C1 segment of cervical spinal cord (tissue), 14 donors: ENCODE results near the gene ARID1B.
A peak's percentile ranks its signal among the peaks of the same experiment; 100 is the strongest.

ENCODE experiments used
- DNase-seq, 14 donors: peaks; one replicate each; lab custom pipeline; 2025; lab: John Stamatoyannopoulos, UW

The ARID1B gene

DNA sequence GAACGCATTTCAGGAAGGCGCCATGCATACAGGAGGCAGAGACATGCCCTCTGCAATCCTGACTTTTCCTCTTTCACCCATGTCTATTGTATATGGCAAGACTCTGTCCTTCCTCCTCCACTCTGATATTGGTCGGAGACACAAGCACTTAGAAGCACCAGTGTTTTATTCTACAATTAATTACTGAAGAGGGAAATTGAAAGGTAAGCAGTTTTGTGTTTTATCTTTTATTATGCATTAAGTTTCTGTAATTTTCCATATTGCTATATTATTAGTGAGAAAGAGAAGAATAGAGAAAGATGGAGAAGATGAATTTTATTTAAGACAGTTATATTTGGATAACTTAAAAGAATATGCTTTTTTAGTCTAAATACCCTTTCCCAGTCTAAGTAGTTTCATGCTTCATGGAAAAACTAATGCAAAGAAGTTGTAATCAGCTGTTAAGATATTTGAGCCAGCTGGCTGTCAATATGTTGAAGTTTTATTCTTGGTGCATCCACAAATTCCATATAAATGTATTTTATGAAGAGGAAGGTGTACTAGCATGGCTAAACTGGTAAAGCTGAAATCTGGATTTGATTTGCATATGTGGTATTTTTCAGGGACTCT is 13.6 kb downstream of the ARID1B start:
- DNase-seq: no peak

DNA sequence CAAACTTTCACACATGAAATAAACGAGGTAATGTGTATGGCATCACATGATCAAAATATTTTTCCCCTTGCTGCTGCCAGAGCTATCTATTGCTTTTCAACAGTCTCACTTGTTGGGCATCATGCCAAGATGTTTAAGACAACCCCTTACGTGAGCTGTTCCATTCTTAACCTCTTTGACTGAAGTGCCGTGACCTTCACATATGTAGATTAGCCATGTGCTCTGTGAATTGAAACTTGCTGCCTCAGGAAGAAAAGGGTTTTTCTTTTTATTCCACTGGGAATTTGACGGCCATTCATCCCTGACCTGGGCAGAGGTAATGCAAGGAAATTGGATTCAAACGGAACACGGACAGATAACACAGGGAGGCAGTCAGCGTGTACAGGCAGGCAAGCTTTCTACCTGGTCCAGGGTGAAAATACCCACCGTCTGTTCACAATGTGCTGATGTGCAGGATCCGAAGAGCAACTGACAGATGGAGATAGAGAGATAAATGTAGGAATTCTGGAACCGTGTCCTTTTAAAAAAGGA is 14.2 kb downstream of the ARID1B start:
- DNase-seq: peak in 1 of 14 donors; percentile 92

DNA sequence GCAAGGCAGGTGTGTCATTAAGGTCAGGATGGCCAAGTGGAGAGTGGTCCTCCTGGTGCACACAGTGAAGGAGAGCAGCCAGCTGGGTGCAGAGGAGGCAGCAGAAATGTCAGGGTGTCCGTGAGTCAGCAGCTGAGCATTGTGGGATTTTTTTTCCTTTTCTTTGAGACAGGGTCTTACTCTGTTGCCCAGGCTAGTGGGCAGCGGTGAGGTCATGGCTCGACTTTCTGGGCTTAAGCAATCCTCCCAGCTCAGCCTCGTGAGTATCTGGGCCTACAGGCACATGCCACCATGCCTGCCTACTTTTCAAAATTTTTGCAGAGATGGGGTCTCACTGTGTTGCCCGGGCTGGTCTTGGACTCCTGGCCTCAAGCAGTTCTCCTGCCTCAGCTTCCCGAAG is 16.0 kb downstream of the ARID1B start:
- DNase-seq: no peak

- no peak for DNase-seq
Observed at GRCh38 chr6:156794546-156795354, 17.6 kb downstream of the ARID1B start.

DNA sequence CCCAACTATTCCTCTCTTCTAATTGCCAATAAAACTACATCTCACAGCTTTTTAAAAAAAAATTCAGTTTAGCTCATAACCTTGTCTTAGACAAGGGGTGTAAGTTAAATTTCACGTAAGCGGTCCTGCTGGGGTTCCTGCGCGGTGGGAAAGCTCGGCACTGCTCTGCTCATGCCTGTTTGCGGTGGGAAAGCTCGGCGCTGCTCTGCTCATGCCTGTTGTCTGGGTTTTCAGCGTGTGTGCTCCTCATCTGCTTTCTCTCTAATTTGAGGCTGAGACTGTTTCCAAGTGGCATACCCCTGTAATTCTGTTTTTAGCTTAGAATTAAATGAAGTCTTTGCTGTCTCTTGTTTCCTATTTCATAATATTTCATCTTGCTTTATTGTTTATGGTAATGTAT is 18.6 kb downstream of the ARID1B start:
- DNase-seq: peak in 1 of 14 donors; percentile 41

GRCh38 chr6:156796627-156797026 is 19.4 kb downstream of the ARID1B start:
- no peak for DNase-seq

DNA sequence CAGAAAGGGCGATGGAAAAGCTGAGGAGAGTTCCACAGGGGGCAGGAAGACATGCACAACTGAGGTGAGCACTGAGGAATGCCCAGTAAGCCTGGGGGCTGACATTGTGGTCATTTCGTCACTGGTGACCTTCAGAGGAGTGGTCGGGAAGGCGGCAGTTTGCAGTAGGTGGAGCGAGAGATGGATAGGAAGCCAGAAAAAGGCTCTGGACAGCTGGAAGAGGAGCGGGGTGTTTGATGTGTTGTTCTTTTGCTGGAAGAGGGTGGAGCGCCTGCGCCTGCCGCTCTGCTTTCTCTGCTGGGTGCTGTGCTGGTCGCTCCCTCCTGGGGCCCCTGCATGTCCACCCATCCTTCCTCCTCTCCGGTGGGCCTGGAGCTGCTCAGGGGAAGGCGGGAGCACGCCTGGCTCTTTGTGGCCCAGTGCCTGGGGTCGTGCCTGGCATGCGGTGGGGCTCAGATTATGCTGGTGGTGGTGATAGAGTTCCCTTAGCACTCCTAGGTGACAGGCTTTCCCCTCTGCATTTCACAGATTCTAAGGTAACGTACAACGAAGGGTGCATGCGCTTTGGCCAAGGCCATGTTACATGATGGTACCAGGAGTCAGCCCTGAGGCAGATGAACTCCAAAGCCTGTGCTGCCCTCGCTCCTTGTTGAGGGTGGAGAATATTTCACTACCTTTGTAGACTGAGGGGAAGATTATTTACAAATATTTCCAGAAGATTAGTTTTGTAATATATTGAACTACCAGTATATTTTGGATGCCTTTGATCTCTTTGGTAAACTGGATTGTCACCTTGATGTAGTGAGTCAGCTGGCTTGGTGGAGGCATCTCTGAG is 20.9 kb downstream of the ARID1B start:
- DNase-seq: no peak

DNA sequence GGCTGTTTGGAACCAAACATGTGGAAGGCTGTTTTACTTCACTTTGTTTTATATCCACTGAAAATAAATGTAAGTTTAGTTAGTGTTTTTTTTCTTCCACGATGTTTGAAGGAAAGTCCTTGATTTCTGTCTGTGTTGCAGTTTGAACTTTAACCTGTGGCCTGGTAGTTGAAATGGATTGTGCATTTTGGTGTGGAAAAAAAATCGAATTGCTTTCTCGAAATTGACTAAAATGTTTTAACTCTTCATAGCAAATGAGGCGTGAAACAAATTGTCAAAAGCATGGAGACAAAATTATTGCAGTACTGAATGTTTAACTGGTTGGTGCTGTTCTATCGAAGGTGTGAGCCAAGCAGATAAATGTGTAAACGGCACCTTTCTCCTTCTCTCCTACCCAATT is 24.5 kb downstream of the ARID1B start:
- DNase-seq: no peak

GRCh38 chr6:156803353-156803752 is 26.2 kb downstream of the ARID1B start:
- no peak for DNase-seq

DNA sequence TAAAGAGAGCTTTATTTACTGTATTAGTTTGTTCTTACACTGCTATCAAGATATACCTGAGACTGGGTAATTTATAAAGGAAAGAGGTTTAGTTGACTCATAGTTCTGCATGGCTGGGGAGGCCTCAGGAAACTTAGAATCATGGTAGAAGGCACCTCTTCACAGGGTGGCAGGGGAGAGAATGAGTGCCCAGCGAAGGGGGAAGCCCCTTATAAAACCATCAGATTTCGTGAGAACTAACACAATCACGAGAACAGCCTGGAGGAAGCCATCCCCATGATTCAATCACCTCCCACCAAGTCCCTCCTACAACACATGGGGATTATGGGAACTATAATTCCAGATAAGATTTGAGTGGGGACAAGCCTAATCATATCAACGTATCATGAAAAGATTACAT is 27.2 kb downstream of the ARID1B start:
- DNase-seq: no peak

GRCh38 chr6:156806155-156806554 is 29.0 kb downstream of the ARID1B start:
- no peak for DNase-seq

DNA sequence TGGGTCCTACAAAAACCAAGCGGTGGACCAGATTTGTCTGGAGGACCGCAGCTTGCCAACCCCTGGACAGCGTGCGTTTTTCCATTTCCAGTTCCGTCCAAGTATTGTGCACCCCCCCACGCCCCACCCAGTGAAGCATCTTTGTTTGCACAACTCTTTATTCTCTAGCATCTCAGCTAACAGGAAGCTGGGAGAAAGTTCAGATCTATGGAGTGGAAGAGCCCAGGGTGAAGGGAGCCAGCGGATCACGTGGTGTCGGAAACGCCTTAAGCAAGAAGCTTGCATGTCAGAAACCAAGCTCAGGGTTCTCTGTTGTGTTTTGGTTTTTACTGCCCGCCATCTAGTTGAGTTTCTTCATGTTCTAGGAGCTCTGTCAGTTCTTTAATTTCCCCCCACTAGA is 29.9 kb downstream of the ARID1B start:
- DNase-seq: no peak

- no peak for DNase-seq
Observed at GRCh38 chr6:156807795-156808194, 30.6 kb downstream of the ARID1B start.

- peak in 10 of 14 donors; percentile 16 to 36 (median 27) for DNase-seq
Observed at GRCh38 chr6:156808287-156808686, 31.1 kb downstream of the ARID1B start.

- peak in 3 of 14 donors; percentile 16 to 29 (median 16) for DNase-seq
Observed at GRCh38 chr6:156809034-156809433, 31.9 kb downstream of the ARID1B start.

GRCh38 chr6:156809446-156810178 is 32.4 kb downstream of the ARID1B start:
- DNase-seq: no peak

DNA sequence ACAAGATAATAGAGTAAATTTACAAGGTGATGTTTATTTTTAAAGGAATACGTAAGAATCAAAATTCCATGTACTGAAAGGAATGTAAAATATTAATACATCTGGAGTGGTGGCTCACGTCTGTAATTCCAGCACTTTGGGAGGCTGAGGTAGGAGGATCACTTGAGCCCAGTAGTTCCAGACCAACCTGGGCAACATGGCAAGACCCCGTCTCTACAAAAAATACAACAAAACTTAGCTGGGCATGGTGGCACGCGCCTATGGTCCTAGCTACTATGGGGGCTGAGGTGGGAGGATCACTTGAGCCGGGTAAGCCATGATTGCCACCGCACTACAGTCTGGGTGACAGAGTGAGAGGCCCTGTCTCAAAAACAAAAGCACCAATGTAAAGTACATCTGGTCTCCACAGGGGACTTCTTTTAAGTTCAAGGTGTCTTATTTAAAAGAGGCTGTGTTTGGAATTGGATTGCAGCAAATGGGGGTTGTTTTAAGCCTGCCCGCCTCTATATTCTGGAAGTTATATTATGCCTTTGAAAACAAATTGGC is 36.9 kb downstream of the ARID1B start:
- no peak for DNase-seq

DNA sequence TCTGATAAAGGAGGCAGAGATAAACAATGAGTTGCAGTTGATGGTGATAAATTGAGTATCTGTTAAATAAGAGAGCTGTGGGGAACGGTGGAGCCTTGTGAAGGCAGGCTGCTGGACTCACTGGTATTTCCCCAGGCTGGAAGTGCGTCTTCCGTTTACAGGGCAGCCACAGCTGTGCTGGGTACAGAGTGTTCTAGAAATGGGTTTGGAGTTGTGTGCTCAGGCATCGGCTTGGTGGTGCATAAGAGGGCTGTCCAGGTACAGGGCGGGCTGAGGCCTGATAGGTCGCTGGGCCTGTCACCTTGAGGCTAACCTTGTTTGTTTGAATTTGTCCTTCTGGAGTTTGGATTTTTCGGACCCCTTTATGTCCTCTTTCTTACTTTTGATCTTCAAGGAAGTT is 39.3 kb downstream of the ARID1B start:
- peak in 1 of 14 donors; percentile 27 for DNase-seq

DNA sequence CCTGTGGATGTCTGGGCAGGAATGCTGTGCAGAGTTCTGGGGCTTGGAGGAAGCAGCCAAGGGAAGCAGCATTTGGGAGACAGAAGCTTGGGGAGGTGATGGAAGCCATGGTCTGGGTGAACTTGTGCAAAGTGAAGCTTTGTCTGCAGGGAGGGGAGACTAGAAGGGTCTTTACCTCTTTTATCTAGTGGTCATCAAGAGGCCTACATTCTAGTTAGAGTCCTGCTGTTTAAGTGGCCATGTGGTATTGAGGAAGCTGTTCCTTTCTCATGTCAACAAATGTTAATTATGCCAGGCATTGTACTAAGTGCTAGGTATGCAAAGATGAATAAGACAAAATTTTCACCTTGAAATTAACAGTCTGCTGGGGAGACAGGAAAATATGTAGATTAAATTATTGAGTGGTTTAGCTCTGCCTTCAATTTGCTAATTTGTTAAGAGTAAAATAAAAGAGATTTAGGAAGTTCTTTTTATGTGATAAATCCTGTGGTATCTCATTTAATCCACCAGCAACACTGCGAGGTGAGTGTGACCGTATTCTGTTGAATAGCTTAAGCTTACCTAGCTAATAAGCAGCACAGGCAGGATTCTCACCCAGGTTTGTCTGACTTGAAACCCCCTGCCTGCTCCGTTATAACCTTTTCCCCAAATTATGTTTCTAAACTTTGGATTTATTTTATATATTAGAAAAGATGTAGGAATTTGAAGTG is 43.1 kb downstream of the ARID1B start:
- no peak for DNase-seq

GRCh38 chr6:156821707-156822106 is 44.5 kb downstream of the ARID1B start:
- DNase-seq: no peak
